Measurements from ENCODE around the gene FGF7.
"Not testable (repeated sequence)": the region's sequence is repeated elsewhere in the genome, so short reads cannot be mapped to it uniquely, and the experiment has no call there.

The FGF7 gene

GRCh38 chr15:49423021-49423420 lies at the start of gene FGF7:
Gene FGF7 (plus strand): TSS chr15:49423242. CDS start chr15:49424298, 1,056 bp downstream.
- Histone ChIP-seq H3K9ac (ENCODE audit: low read length in 5 of 5) (peak within 1 kb of the TSS; percentile 40 to 71 (median 54)), H3K9me3 (ENCODE audit: control insufficient read depth in 5 of 5, low read length in 5 of 5) (no peaks in the 10 kb centered on the region), H3K4me3 (ENCODE audit: low read depth in 1 of 5, low read length in 5 of 5) (peak within 1 kb of the TSS; percentile 56 to 82 (median 62)), H3K27me3 (ENCODE audit: control insufficient read depth in 5 of 5, insufficient read depth in 4 of 5, low read length in 5 of 5) (no peaks in the 10 kb centered on the region), H3K27ac (ENCODE audit: low read depth, low read length) (peak within 1 kb of the TSS; percentile 66), H3K4me1 (ENCODE audit: control insufficient read depth in 5 of 5, insufficient read depth in 5 of 5, low read length in 5 of 5) (peaks cover 0 to 6% (median 3%) of the 10 kb centered on the region in 5 donors), H3K36me3 (ENCODE audit: control insufficient read depth in 5 of 5, insufficient read depth in 5 of 5, low read length in 5 of 5) (no peaks in the 10 kb centered on the region)

GRCh38 chr15:49379996-49380395 lies 43.0 kb upstream of the FGF7 start:
- Histone ChIP-seq H3K9ac (ENCODE audit: low read length in 5 of 5) (no peak overlapping the region), H3K4me3 (ENCODE audit: low read depth in 1 of 5, low read length in 5 of 5) (no peak overlapping the region), H3K27me3 (ENCODE audit: control insufficient read depth in 5 of 5, insufficient read depth in 4 of 5, low read length in 5 of 5) (no peaks in the 10 kb centered on the region), H3K9me3 (ENCODE audit: control insufficient read depth in 5 of 5, low read length in 5 of 5) (no peaks in the 10 kb centered on the region), H3K27ac (ENCODE audit: low read depth, low read length) (no peak overlapping the region), H3K4me1 (ENCODE audit: control insufficient read depth in 5 of 5, insufficient read depth in 5 of 5, low read length in 5 of 5) (no peaks in the 10 kb centered on the region), H3K36me3 (ENCODE audit: control insufficient read depth in 5 of 5, insufficient read depth in 5 of 5, low read length in 5 of 5) (no peaks in the 10 kb centered on the region)

GRCh38 chr15:49380912-49381311 lies 42.1 kb upstream of the FGF7 start:
- Histone ChIP-seq H3K4me3 (ENCODE audit: low read depth in 1 of 5, low read length in 5 of 5) (no peak overlapping the region), H3K36me3 (ENCODE audit: control insufficient read depth in 5 of 5, insufficient read depth in 5 of 5, low read length in 5 of 5) (no peaks in the 10 kb centered on the region), H3K27ac (ENCODE audit: low read depth, low read length) (no peak overlapping the region), H3K4me1 (ENCODE audit: control insufficient read depth in 5 of 5, insufficient read depth in 5 of 5, low read length in 5 of 5) (no peaks in the 10 kb centered on the region), H3K27me3 (ENCODE audit: control insufficient read depth in 5 of 5, insufficient read depth in 4 of 5, low read length in 5 of 5) (no peaks in the 10 kb centered on the region), H3K9ac (ENCODE audit: low read length in 5 of 5) (no peak overlapping the region), H3K9me3 (ENCODE audit: control insufficient read depth in 5 of 5, low read length in 5 of 5) (no peaks in the 10 kb centered on the region)

GRCh38 chr15:49382394-49382793 lies 40.6 kb upstream of the FGF7 start:
- Histone ChIP-seq H3K9me3 (ENCODE audit: control insufficient read depth in 5 of 5, low read length in 5 of 5) (no peaks in the 10 kb centered on the region), H3K27me3 (ENCODE audit: control insufficient read depth in 5 of 5, insufficient read depth in 4 of 5, low read length in 5 of 5) (no peaks in the 10 kb centered on the region), H3K36me3 (ENCODE audit: control insufficient read depth in 5 of 5, insufficient read depth in 5 of 5, low read length in 5 of 5) (no peaks in the 10 kb centered on the region), H3K9ac (ENCODE audit: low read length in 5 of 5) (no peak overlapping the region), H3K4me3 (ENCODE audit: low read depth in 1 of 5, low read length in 5 of 5) (no peak overlapping the region), H3K4me1 (ENCODE audit: control insufficient read depth in 5 of 5, insufficient read depth in 5 of 5, low read length in 5 of 5) (no peaks in the 10 kb centered on the region), H3K27ac (ENCODE audit: low read depth, low read length) (no peak overlapping the region)

- H3K9me3 ChIP-seq (ENCODE audit: control insufficient read depth in 5 of 5, low read length in 5 of 5): no peaks in the 10 kb centered on the region
- H3K4me3 ChIP-seq (ENCODE audit: low read depth in 1 of 5, low read length in 5 of 5): no peak overlapping the region
- no peak overlapping the region for H3K27ac ChIP-seq (ENCODE audit: low read depth, low read length)
- H3K36me3 ChIP-seq (ENCODE audit: control insufficient read depth in 5 of 5, insufficient read depth in 5 of 5, low read length in 5 of 5): no peaks in the 10 kb centered on the region
- H3K4me1 ChIP-seq (ENCODE audit: control insufficient read depth in 5 of 5, insufficient read depth in 5 of 5, low read length in 5 of 5): no peaks in the 10 kb centered on the region
- no peaks in the 10 kb centered on the region for H3K27me3 ChIP-seq (ENCODE audit: control insufficient read depth in 5 of 5, insufficient read depth in 4 of 5, low read length in 5 of 5)
- no peak overlapping the region for H3K9ac ChIP-seq (ENCODE audit: low read length in 5 of 5)
Measured at GRCh38 chr15:49383266-49383665, 39.8 kb upstream of the FGF7 start.

- H3K9me3 ChIP-seq (ENCODE audit: control insufficient read depth in 5 of 5, low read length in 5 of 5): no peaks in the 10 kb centered on the region
- H3K4me3 ChIP-seq (ENCODE audit: low read depth in 1 of 5, low read length in 5 of 5): no peak overlapping the region
- no peak overlapping the region for H3K9ac ChIP-seq (ENCODE audit: low read length in 5 of 5)
- no peaks in the 10 kb centered on the region for H3K27me3 ChIP-seq (ENCODE audit: control insufficient read depth in 5 of 5, insufficient read depth in 4 of 5, low read length in 5 of 5)
- H3K36me3 ChIP-seq (ENCODE audit: control insufficient read depth in 5 of 5, insufficient read depth in 5 of 5, low read length in 5 of 5): no peaks in the 10 kb centered on the region
- H3K27ac ChIP-seq (ENCODE audit: low read depth, low read length): no peak overlapping the region
- no peaks in the 10 kb centered on the region for H3K4me1 ChIP-seq (ENCODE audit: control insufficient read depth in 5 of 5, insufficient read depth in 5 of 5, low read length in 5 of 5)
Measured at GRCh38 chr15:49387471-49387870, 35.6 kb upstream of the FGF7 start.

GRCh38 chr15:49402515-49403296 lies 20.3 kb upstream of the FGF7 start:
- H3K27me3 ChIP-seq (ENCODE audit: control insufficient read depth in 5 of 5, insufficient read depth in 4 of 5, low read length in 5 of 5); H3K4me3 ChIP-seq (ENCODE audit: low read depth in 1 of 5, low read length in 5 of 5); H3K9me3 ChIP-seq (ENCODE audit: control insufficient read depth in 5 of 5, low read length in 5 of 5); H3K4me1 ChIP-seq (ENCODE audit: control insufficient read depth in 5 of 5, insufficient read depth in 5 of 5, low read length in 5 of 5); H3K36me3 ChIP-seq (ENCODE audit: control insufficient read depth in 5 of 5, insufficient read depth in 5 of 5, low read length in 5 of 5); H3K27ac ChIP-seq (ENCODE audit: low read depth, low read length); H3K9ac ChIP-seq (ENCODE audit: low read length in 5 of 5): not testable (repeated sequence)

- no peaks in the 10 kb centered on the region for H3K4me1 ChIP-seq (ENCODE audit: control insufficient read depth in 5 of 5, insufficient read depth in 5 of 5, low read length in 5 of 5)
- H3K4me3 ChIP-seq (ENCODE audit: low read depth in 1 of 5, low read length in 5 of 5): no peak overlapping the region
- H3K27me3 ChIP-seq (ENCODE audit: control insufficient read depth in 5 of 5, insufficient read depth in 4 of 5, low read length in 5 of 5): peaks cover 0 to 3% (median 0%) of the 10 kb centered on the region in 5 donors
- H3K27ac ChIP-seq (ENCODE audit: low read depth, low read length): no peak overlapping the region
- H3K36me3 ChIP-seq (ENCODE audit: control insufficient read depth in 5 of 5, insufficient read depth in 5 of 5, low read length in 5 of 5): no peaks in the 10 kb centered on the region
- no peak overlapping the region for H3K9ac ChIP-seq (ENCODE audit: low read length in 5 of 5)
- H3K9me3 ChIP-seq (ENCODE audit: control insufficient read depth in 5 of 5, low read length in 5 of 5): no peaks in the 10 kb centered on the region
Measured at GRCh38 chr15:49406352-49407118, 16.5 kb upstream of the FGF7 start.

- Histone ChIP-seq H3K4me3 (ENCODE audit: low read depth in 1 of 5, low read length in 5 of 5) (no peak overlapping the region), H3K27ac (ENCODE audit: low read depth, low read length) (no peak overlapping the region), H3K36me3 (ENCODE audit: control insufficient read depth in 5 of 5, insufficient read depth in 5 of 5, low read length in 5 of 5) (no peaks in the 10 kb centered on the region), H3K9ac (ENCODE audit: low read length in 5 of 5) (no peak overlapping the region), H3K4me1 (ENCODE audit: control insufficient read depth in 5 of 5, insufficient read depth in 5 of 5, low read length in 5 of 5) (no peaks in the 10 kb centered on the region), H3K27me3 (ENCODE audit: control insufficient read depth in 5 of 5, insufficient read depth in 4 of 5, low read length in 5 of 5) (peaks cover 0 to 3% (median 0%) of the 10 kb centered on the region in 5 donors), H3K9me3 (ENCODE audit: control insufficient read depth in 5 of 5, low read length in 5 of 5) (no peaks in the 10 kb centered on the region)
Measured at GRCh38 chr15:49410641-49411040, 12.4 kb upstream of the FGF7 start.

- Histone ChIP-seq H3K36me3 (ENCODE audit: control insufficient read depth in 5 of 5, insufficient read depth in 5 of 5, low read length in 5 of 5) (no peaks in the 10 kb centered on the region), H3K27ac (ENCODE audit: low read depth, low read length) (no peak overlapping the region), H3K9ac (ENCODE audit: low read length in 5 of 5) (no peak overlapping the region), H3K9me3 (ENCODE audit: control insufficient read depth in 5 of 5, low read length in 5 of 5) (no peaks in the 10 kb centered on the region), H3K27me3 (ENCODE audit: control insufficient read depth in 5 of 5, insufficient read depth in 4 of 5, low read length in 5 of 5) (no peaks in the 10 kb centered on the region), H3K4me3 (ENCODE audit: low read depth in 1 of 5, low read length in 5 of 5) (no peak overlapping the region), H3K4me1 (ENCODE audit: control insufficient read depth in 5 of 5, insufficient read depth in 5 of 5, low read length in 5 of 5) (no peaks in the 10 kb centered on the region)
Measured at GRCh38 chr15:49412797-49413196, 10.2 kb upstream of the FGF7 start.

All from subcutaneous abdominal adipose tissue (tissue), 5 donors.